HG03460 (cell line): ENCODE results near the gene SLC4A7.
"Not testable (repeated sequence)": the region's sequence is repeated elsewhere in the genome, so short reads cannot be mapped to it uniquely, and the experiment has no call there.

ENCODE experiments used
- ATAC-seq: cut with Tn5 transposase; IDR thresholded peaks from one replicate; pipeline ENCODE4 v1.9.1; 2021; ENCODE audit not compliant: unreplicated experiment

Gene SLC4A7

GRCh38 chr3:27431116-27431515, 53.1 kb downstream of the SLC4A7 start:
- ATAC-seq: no peak

- ATAC-seq: no peak
Measured at GRCh38 chr3:27429909-27430308, 54.3 kb downstream of the SLC4A7 start.

GRCh38 chr3:27428446-27428845, 55.7 kb downstream of the SLC4A7 start:
- no peak for ATAC-seq

GRCh38 chr3:27426926-27427325, 57.3 kb downstream of the SLC4A7 start:
- no peak for ATAC-seq

GRCh38 chr3:27425896-27426565, 58.2 kb downstream of the SLC4A7 start:
- no peak for ATAC-seq

GRCh38 chr3:27424812-27425521, 59.2 kb downstream of the SLC4A7 start:
- ATAC-seq: not testable (repeated sequence)

- ATAC-seq: no peak
Measured at GRCh38 chr3:27423463-27423862, 60.7 kb downstream of the SLC4A7 start.

GRCh38 chr3:27422617-27423016, 61.6 kb downstream of the SLC4A7 start:
- ATAC-seq: no peak

GRCh38 chr3:27415202-27415601, 69.0 kb downstream of the SLC4A7 start:
- ATAC-seq: no peak

- peak; percentile 84 for ATAC-seq
Measured at GRCh38 chr3:27392950-27393679, 91.1 kb downstream of the SLC4A7 start.

GRCh38 chr3:27392414-27392813, 91.8 kb downstream of the SLC4A7 start:
- not testable (repeated sequence) for ATAC-seq

- ATAC-seq: no peak
Measured at GRCh38 chr3:27391796-27392195, 92.4 kb downstream of the SLC4A7 start.

GRCh38 chr3:27387625-27388024, 96.6 kb downstream of the SLC4A7 start:
- no peak for ATAC-seq

GRCh38 chr3:27385504-27385903, 98.7 kb downstream of the SLC4A7 start:
- ATAC-seq: no peak

- no peak for ATAC-seq
Measured at GRCh38 chr3:27384191-27384590, 100.0 kb downstream of the SLC4A7 start.

GRCh38 chr3:27380433-27381357, 103.5 kb downstream of the SLC4A7 start:
- ATAC-seq: no peak

- ATAC-seq: no peak
Measured at GRCh38 chr3:27378331-27378730, 105.9 kb downstream of the SLC4A7 start.

- no peak for ATAC-seq
Measured at GRCh38 chr3:27376109-27376772, 107.9 kb downstream of the SLC4A7 start.

GRCh38 chr3:27368831-27369607, 115.2 kb downstream of the SLC4A7 start, which contains the start of gene NEK10:
Gene NEK10, minus strand, starts transcription at chr3:27369383. Its CDS starts 16,501 bp downstream, at chr3:27352882.
- peak; percentile 100 for ATAC-seq
